ENCODE data around the gene ZBTB32. TPM values are rescaled to one million over a fixed set of nuclear protein-coding genes. Genes with fewer than 3 reads are reported as not detected.
"Not testable (repeated sequence)": the region's sequence is repeated elsewhere in the genome, so short reads cannot be mapped to it uniquely, and the experiment has no call there.

Gene ZBTB32
- 1 to 10 TPM in 1 of 6 donors, under 1 TPM in 4, not detected in 1; 0.21 to 1.3 (median 0.70) TPM for polyA plus RNA-seq (ENCODE audit: low read depth in 6 of 6)

GRCh38 chr19:35704218-35704617 is at the start of gene ZBTB32:
Gene ZBTB32 (plus strand): TSS chr19:35704558. CDS start chr19:35714627, 10,069 bp downstream.
- H3K4me1 Mint-ChIP-seq, result peaks cover 5 to 7% (median 6%) of the 10 kb centered on the region in 3 donors
- H3K27me3 Mint-ChIP-seq, result peaks cover 6 to 9% (median 7%) of the 10 kb centered on the region in 3 donors
- no peak for DNase-seq
- peak within 1 kb of the TSS in 4 of 8 donors; percentile 12 to 97 (median 46) for H3K4me3 Mint-ChIP-seq
- no peak within 1 kb of the TSS for H3K27ac Mint-ChIP-seq
- no peak for ATAC-seq (ENCODE audit: low read depth in 2 of 2)
- H3K36me3 Mint-ChIP-seq, result no peaks in the 10 kb centered on the region
- H3K9me3 Mint-ChIP-seq, result peaks cover 0 to 1% (median 0%) of the 10 kb centered on the region in 7 donors

DNA sequence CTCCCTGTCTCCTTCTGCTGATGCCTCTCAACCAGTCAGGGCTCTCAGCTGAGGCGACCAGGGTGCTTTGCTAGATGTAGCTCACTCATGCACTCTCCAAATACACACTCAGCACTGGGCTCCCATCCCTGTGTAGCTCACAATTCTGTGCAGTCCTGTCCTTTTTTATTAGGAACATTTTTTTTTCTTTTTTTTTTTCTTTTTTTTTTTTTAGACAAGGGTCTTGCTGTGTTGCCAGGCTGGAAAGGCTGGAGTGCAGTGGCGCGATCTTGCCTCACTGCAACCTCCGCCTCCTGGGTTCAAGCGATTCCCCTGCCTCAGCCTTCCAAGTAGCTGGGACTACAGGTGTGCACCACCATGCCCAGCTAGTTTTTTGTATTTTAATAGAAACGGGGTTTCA is 49.5 kb upstream of the ZBTB32 start:
- H3K27ac Mint-ChIP-seq; H3K4me3 Mint-ChIP-seq; DNase-seq; H3K9me3 Mint-ChIP-seq; H3K27me3 Mint-ChIP-seq; ATAC-seq (ENCODE audit: low read depth in 2 of 2): not testable (repeated sequence)
- Mint-ChIP-seq H3K4me1 (peaks cover 10 to 19% (median 15%) of the 10 kb centered on the region in 3 donors), H3K36me3 (peaks cover 10 to 20% of the 10 kb centered on the region in 2 donors)

- no peaks in the 10 kb centered on the region for H3K9me3 Mint-ChIP-seq
- peaks cover 10 to 15% (median 13%) of the 10 kb centered on the region in 3 donors for H3K4me1 Mint-ChIP-seq
- peaks cover 10 to 20% of the 10 kb centered on the region in 2 donors for H3K36me3 Mint-ChIP-seq
- H3K27ac Mint-ChIP-seq, result peak overlapping the region in 1 of 6 donors; percentile 86
- no peak for ATAC-seq (ENCODE audit: low read depth in 2 of 2)
- H3K4me3 Mint-ChIP-seq, result peak overlapping the region in 2 of 8 donors; percentile 75 to 76
- no peaks in the 10 kb centered on the region for H3K27me3 Mint-ChIP-seq
- no peak for DNase-seq
Observed at GRCh38 chr19:35655600-35655999, 48.8 kb upstream of the ZBTB32 start.

DNA sequence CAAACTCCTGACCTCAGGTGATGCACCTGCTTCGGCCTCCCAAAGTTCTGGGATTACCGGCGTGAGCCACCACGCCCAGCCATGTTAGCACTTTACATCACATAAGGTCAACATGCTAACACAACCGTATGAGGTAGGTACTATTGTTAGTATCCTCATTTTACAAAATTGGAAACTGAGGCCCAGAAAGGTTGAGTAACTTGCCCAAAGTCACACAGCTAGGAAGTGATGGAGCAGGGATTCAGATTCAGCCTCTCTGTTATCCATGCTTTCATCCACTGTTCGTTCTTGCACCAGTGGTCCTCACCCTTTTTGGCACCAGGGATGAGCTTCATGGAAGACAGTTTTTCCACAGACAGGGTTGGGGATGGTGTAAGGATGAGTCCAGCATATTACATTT is 47.7 kb upstream of the ZBTB32 start:
- Mint-ChIP-seq H3K4me1 (peaks cover 3 to 6% (median 6%) of the 10 kb centered on the region in 3 donors), H3K4me3 (no peak overlapping the region), H3K9me3 (no peaks in the 10 kb centered on the region), H3K36me3 (peaks cover 10 to 20% of the 10 kb centered on the region in 2 donors), H3K27me3 (no peaks in the 10 kb centered on the region), H3K27ac (no peak overlapping the region)
- DNase-seq, result no peak
- no peak for ATAC-seq (ENCODE audit: low read depth in 2 of 2)

GRCh38 chr19:35657904-35658700 is 46.3 kb upstream of the ZBTB32 start:
- peaks cover 0 to 6% (median 5%) of the 10 kb centered on the region in 3 donors for H3K4me1 Mint-ChIP-seq
- peak overlapping the region in 1 of 6 donors; percentile 56 for H3K27ac Mint-ChIP-seq
- H3K4me3 Mint-ChIP-seq, result no peak overlapping the region
- H3K9me3 Mint-ChIP-seq, result no peaks in the 10 kb centered on the region
- peaks cover 10 to 20% of the 10 kb centered on the region in 2 donors for H3K36me3 Mint-ChIP-seq
- DNase-seq (no peak), ATAC-seq (ENCODE audit: low read depth in 2 of 2) (no peak)
- H3K27me3 Mint-ChIP-seq, result no peaks in the 10 kb centered on the region

DNA sequence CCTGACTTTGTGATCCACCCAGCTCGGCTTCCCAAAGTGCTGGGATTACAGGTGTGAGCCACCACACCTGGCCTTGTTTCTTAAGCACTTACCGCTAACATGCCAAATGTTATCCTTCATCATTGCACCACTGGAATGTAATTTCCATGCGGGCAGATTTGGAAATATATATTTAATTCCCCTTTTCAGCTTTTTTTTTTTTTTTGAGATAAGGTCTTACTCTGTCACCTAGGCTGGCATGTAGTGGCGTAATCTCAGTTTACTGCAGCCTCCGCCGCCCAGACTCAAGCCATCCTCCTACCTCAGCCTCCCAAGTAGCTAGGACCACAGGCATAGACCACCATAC is 42.4 kb upstream of the ZBTB32 start:
- no peak for DNase-seq
- Mint-ChIP-seq H3K4me3 (no peak overlapping the region), H3K36me3 (peaks cover 0 to 8% of the 10 kb centered on the region in 2 donors), H3K9me3 (no peaks in the 10 kb centered on the region), H3K27ac (peak overlapping the region in 1 of 6 donors; percentile 79), H3K27me3 (no peaks in the 10 kb centered on the region), H3K4me1 (peaks cover 0 to 7% (median 0%) of the 10 kb centered on the region in 3 donors)
- no peak for ATAC-seq (ENCODE audit: low read depth in 2 of 2)

GRCh38 chr19:35663981-35664380 is 40.4 kb upstream of the ZBTB32 start:
- Mint-ChIP-seq H3K9me3 (no peaks in the 10 kb centered on the region), H3K36me3 (no peaks in the 10 kb centered on the region), H3K4me1 (peaks cover 0 to 3% (median 0%) of the 10 kb centered on the region in 3 donors), H3K4me3 (no peak overlapping the region), H3K27me3 (no peaks in the 10 kb centered on the region), H3K27ac (no peak overlapping the region)
- ATAC-seq (ENCODE audit: low read depth in 2 of 2) (no peak), DNase-seq (no peak)

- ATAC-seq (ENCODE audit: low read depth in 2 of 2), result no peak
- peaks cover 0 to 8% (median 6%) of the 10 kb centered on the region in 3 donors for H3K27me3 Mint-ChIP-seq
- no peak overlapping the region for H3K4me3 Mint-ChIP-seq
- H3K36me3 Mint-ChIP-seq, result no peaks in the 10 kb centered on the region
- no peak overlapping the region for H3K27ac Mint-ChIP-seq
- no peak for DNase-seq
- H3K9me3 Mint-ChIP-seq, result peaks cover 0 to 3% (median 0%) of the 10 kb centered on the region in 7 donors
- H3K4me1 Mint-ChIP-seq, result peaks cover 0 to 7% (median 0%) of the 10 kb centered on the region in 3 donors
Observed at GRCh38 chr19:35665157-35665556, 39.2 kb upstream of the ZBTB32 start.

DNA sequence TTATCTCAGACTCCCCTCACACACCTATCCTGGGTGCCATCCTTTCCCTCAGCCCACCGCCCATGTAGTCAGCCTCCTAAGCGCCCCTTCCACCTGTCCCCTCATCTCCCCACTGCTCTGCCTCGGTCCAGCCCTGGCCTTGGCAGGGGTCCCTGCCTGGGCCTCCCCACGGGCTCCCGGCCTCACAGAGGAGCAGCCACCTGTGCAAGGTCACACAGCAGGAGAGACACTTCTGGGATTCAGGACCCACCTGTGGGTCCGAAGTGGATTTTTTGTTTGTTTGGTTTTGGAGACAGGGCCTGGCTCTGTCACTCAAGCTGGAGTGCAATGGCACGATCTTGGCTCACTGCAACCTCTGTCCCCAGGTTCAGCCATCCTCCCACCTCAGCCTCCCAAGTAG is 38.8 kb upstream of the ZBTB32 start:
- no peak for DNase-seq
- no peak overlapping the region for H3K4me3 Mint-ChIP-seq
- H3K27ac Mint-ChIP-seq, result no peak overlapping the region
- H3K9me3 Mint-ChIP-seq, result peaks cover 0 to 3% (median 0%) of the 10 kb centered on the region in 7 donors
- H3K27me3 Mint-ChIP-seq, result peaks cover 0 to 12% (median 8%) of the 10 kb centered on the region in 3 donors
- no peaks in the 10 kb centered on the region for H3K36me3 Mint-ChIP-seq
- H3K4me1 Mint-ChIP-seq, result peaks cover 0 to 7% (median 0%) of the 10 kb centered on the region in 3 donors
- no peak for ATAC-seq (ENCODE audit: low read depth in 2 of 2)

GRCh38 chr19:35666251-35666913 is 38.0 kb upstream of the ZBTB32 start, which contains the start of gene UPK1A:
Gene UPK1A (plus strand): TSS chr19:35666517. CDS start chr19:35666813, 296 bp downstream.
- DNase-seq, result no peak
- H3K36me3 Mint-ChIP-seq, result no peaks in the 10 kb centered on the region
- peak within 1 kb of the TSS in 1 of 6 donors; percentile 94 for H3K27ac Mint-ChIP-seq
- no peak for ATAC-seq (ENCODE audit: low read depth in 2 of 2)
- H3K4me1 Mint-ChIP-seq, result peaks cover 0 to 7% (median 0%) of the 10 kb centered on the region in 3 donors
- H3K4me3 Mint-ChIP-seq, result no peak within 1 kb of the TSS
- peaks cover 0 to 3% (median 0%) of the 10 kb centered on the region in 7 donors for H3K9me3 Mint-ChIP-seq
- peaks cover 0 to 16% (median 14%) of the 10 kb centered on the region in 3 donors for H3K27me3 Mint-ChIP-seq

DNA sequence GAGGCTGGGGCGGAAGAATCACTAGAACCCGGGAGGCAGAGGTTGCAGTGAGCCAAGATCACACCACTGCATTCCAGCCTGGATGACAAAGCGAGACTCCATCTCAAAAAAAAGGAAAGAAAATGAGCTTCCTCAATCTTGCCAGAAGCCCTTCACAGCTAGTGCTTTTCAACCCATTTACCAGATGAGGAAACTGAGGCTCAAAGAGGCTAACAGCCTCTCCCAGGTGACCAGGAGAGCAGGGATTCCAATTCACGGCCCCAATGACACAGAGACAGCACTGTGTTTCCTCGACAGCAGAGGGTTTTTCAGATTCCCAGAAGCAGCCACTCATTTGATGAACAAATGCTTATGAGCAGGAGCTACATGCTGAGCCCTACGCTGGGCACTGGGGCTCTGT is 34.8 kb upstream of the ZBTB32 start:
- DNase-seq, result no peak
- no peak overlapping the region for H3K4me3 Mint-ChIP-seq
- no peak for ATAC-seq (ENCODE audit: low read depth in 2 of 2)
- H3K27me3 Mint-ChIP-seq, result peaks cover 18 to 42% (median 36%) of the 10 kb centered on the region in 3 donors
- H3K27ac Mint-ChIP-seq, result peak overlapping the region in 1 of 6 donors; percentile 20
- peaks cover 0 to 6% of the 10 kb centered on the region in 2 donors for H3K36me3 Mint-ChIP-seq
- H3K4me1 Mint-ChIP-seq, result peaks cover 3 to 13% (median 7%) of the 10 kb centered on the region in 3 donors
- H3K9me3 Mint-ChIP-seq, result peaks cover 0 to 3% (median 0%) of the 10 kb centered on the region in 7 donors

DNA sequence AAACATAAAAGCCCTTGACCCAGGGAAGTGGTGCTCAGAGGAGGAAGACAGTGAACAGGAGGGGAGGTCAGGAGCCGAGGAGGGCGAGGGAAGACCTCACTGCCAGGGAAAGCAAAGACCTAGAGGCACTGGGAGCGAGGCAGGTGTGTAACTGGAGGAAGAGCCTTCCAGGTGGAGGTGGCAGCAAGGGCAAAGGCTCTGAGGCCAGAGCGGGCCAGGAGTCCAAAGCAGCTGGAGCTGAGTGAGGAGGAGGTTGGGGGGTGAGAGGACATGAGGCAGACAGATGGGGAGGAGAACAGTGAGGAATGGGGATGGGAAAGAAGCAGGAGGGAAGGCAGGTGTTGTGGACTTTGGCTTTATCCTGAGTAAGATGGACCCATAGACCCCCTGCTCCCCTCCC is 34.4 kb upstream of the ZBTB32 start:
- no peak overlapping the region for H3K4me3 Mint-ChIP-seq

GRCh38 chr19:35670686-35671085 is 33.7 kb upstream of the ZBTB32 start:
- Mint-ChIP-seq H3K36me3 (peaks cover 0 to 6% of the 10 kb centered on the region in 2 donors), H3K4me3 (no peak overlapping the region), H3K27me3 (peaks cover 18 to 46% (median 39%) of the 10 kb centered on the region in 3 donors), H3K4me1 (peaks cover 3 to 13% (median 7%) of the 10 kb centered on the region in 3 donors), H3K27ac (no peak overlapping the region), H3K9me3 (peaks cover 0 to 3% (median 0%) of the 10 kb centered on the region in 7 donors)
- ATAC-seq (ENCODE audit: low read depth in 2 of 2), result no peak
- DNase-seq, result no peak

More for the DNA sequence above, 34.4 kb upstream of the ZBTB32 start:
- Mint-ChIP-seq H3K36me3 (peaks cover 0 to 6% of the 10 kb centered on the region in 2 donors), H3K27ac (peak overlapping the region in 1 of 6 donors; percentile 20), H3K27me3 (peaks cover 18 to 44% (median 36%) of the 10 kb centered on the region in 3 donors), H3K4me1 (peaks cover 3 to 13% (median 7%) of the 10 kb centered on the region in 3 donors), H3K9me3 (peaks cover 0 to 3% (median 0%) of the 10 kb centered on the region in 7 donors)
- no peak for ATAC-seq (ENCODE audit: low read depth in 2 of 2)
- no peak for DNase-seq
